Activated CD4-positive, alpha-beta T cell treated with anti-CD3 and anti-CD28 coated beads, Interleukin-2, Interleukin-4, amounts not matched to agents 100 ng/mL and 50 ng/mL, durations not matched to agents 16 hours and 8 hours (primary cell): ENCODE measurements around the gene DTD2.
"Not testable (repeated sequence)": the region's sequence is repeated elsewhere in the genome, so short reads cannot be mapped to it uniquely, and the experiment has no call there.

Experiments
- DNase-seq: peaks from one replicate; pipeline ENCODE4 v3.0.0-alpha.2; 2020; ENCODE audit warnings: low spot score

Gene DTD2

GRCh38 chr14:31456841-31457664 is at the start of gene DTD2:
TSS of gene DTD2 (minus strand) at chr14:31457506. CDS start at chr14:31457393, 113 bp downstream.
- DNase-seq = peak; percentile 93

GRCh38 chr14:31505411-31505810 is 48.1 kb upstream of the DTD2 start:
- no peak for DNase-seq

DNA sequence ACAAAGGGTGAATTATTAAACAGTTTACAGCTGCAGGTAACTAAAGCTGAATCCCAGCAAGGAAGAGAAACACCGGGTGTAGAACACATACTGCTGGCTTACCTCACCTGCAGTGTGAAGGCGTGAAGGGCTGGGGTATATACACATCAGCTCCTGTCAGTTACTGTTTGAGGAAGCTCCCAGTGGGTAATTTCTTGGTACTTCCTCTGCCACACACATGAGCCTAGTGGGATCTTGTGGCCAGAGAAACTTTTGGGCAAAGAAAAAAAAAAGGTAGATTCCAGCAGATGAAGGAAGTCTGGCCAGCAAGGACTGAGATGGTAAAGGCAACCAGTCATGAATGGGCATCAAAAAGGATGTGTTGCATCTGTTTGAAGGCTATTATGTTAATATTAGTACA is 44.6 kb upstream of the DTD2 start:
- no peak for DNase-seq

DNA sequence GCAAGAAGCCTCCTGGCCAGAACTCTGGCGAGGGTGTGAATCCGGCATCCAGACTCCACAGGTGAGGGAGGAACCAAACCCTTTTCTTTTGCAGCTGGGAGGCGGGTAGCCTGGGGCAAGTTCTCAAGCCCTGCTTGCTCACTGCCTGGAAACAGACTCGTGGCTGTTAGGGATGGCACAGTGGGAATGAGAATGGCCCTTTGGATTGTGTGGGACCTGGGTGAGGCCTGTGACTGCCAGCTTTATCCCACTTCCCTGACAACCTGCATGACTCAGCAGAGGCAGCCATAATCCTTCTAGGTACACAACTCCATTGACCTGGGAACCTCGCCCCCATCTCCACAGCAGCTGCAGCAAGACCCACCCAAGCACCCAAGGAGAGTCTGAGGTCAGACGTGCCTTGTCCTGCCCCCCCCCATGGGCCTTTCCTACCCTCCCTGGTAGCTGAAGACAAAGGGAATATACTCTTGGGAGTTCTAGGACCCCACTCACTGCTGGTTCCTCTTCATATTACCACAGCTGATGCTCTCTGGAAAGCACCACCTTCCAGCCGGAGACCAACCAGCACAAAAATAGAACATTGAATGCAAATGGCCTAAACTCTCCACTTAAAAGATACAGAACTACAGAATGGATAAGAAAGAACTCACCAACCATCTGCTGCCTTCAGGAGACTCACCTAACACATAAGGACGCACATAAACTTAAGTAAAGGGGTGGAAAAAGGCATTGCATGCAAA is 35.6 kb upstream of the DTD2 start:
- no peak for DNase-seq

- DNase-seq = no peak
These were observed 32.4 kb upstream of the DTD2 start for GRCh38 chr14:31489691-31490090.

DNA sequence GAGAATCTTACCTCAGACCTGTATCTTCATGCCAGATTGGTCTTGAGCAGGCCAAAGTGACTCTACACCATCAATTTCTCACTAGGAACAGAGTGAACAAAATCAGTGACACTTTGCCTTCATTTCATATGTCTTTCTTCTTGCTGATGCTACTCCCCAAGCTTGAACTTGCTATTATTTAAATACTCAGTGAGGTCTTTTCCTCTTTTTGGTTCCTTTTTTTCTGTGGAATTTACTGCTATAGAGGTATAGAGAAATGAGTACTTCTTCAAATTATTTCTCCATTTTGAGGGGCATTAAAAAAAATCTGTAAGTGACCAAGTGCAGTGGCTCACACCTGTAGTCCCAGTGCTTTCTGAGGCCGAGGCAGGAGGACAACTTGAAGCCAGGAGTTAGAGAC is 30.6 kb upstream of the DTD2 start, which contains the start of gene GPR33:
Gene GPR33 (minus strand): TSS at position 154 of the 400 bp plus-strand sequence. CDS start 4,074 bp downstream, outside the sequence.
- DNase-seq = no peak

DNA sequence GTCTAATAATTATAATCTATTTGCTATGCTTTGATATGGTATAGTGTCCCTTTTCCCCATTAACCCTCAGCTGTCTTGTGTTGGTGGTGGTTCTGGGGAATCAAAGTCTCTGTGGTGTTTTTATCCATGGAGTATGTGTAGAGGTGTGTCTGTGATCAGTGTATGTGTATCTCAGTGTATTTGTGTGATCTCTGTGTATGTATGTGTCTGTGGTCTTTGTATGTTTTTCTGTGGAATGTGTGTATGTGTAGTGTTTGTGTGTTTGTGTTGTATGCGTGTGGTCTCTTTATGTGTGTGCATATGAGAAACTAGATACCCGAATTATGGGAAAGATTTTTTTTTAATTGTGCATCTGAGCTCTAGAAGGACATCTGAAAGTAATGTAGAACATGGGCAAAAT is 29.5 kb upstream of the DTD2 start:
- no peak for DNase-seq

- DNase-seq = no peak
These were observed 27.4 kb upstream of the DTD2 start for GRCh38 chr14:31484754-31485153.

GRCh38 chr14:31480156-31480555 is 22.9 kb upstream of the DTD2 start:
- no peak for DNase-seq

DNA sequence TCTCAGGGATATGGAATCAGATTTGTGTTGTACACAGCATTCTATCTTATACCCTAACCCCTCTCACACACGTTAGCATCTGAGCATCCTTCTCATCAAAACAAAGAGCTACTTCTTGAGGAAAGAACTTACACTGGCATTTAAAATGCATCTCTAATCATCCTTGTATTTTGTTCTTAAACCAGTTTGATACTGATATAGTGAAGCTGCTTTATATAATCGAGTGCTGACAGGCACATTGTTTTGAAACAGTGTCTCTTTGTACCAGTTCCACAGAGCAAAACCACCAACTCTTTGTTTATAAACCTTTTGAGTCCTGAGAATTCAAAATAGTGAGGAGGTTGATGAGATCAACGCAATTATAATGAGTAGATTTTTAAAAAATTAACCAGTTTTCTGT is 21.7 kb upstream of the DTD2 start:
- DNase-seq = no peak

DNA sequence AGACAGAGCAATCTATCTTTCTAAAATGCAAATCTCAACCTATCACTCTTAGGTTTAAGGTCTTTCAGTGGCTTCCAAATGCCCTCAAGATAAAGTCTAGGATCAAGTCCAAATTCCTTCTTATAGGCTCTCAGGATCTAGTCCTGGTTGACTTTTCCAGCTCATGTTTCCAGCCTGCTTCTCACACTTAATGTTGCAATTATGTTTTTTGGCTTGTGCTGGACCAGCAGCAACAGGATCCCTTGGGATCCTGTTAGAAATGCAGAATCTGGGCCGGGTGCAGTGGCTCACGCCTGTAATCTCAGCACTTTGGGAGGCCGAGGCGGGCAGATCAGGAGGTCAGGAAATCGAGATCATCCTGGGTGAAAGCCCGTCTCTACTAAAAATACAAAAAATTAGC is 19.9 kb upstream of the DTD2 start:
- DNase-seq = no peak

DNA sequence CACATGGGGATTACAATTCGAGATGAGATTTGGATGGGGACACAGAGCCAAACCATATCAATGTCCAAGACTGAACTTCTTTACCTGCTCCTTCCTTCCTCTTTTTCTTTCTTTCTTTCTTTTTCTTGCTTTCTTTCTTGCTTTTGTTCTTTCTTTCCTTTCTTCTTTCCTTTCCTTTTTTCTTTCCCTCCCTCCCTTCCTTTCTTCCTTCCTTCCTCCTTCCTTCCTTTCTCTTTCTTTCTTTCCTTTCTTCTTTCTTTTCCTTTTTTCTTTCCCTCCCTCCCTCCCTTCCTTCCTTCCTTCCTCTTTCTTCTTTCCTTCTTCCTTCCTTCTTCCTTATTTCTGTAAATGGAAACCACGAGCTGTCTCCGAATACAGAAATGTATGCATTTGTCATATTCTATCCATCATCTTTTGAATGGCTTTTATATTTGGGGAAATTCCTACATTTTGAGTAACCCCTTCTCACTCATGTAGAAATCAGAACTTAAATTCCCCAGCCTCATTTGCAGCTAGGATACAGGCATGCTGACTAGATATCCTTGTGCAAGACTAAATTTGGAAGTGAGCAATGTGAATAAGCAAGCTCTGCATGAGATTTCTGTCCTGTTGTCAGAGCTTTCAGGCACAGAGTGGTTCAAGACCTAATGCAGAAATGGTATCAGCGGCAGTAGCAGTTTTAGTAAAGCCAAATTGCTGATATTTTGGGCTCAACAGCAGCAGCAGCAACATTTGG is 19.0 kb upstream of the DTD2 start:
- no peak for DNase-seq

GRCh38 chr14:31466554-31466953 is 9.2 kb upstream of the DTD2 start:
- DNase-seq = no peak

GRCh38 chr14:31465111-31465510 is 7.8 kb upstream of the DTD2 start:
- DNase-seq = no peak

DNA sequence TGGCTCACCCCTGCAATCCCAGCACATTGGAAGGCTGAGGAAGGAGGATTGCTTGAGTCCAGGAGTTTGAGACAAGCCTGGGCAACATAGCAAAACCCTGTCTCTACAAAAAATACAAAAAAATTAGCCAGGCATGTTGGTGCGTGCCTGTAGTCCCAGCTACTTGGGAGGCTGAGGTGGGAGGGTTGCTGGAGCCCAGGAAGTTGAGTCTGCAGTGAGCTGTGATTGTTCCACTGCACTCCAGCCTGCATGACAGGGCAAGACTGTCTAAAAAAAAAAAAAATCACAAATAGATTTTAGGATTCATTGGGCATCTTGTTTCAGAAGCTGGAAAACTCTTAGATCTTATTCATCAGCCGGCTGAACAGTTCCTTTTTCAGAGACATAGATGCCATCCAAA is 5.1 kb upstream of the DTD2 start:
- DNase-seq = not testable (repeated sequence)

GRCh38 chr14:31461545-31461944 is 4.2 kb upstream of the DTD2 start:
- DNase-seq = no peak

- DNase-seq = no peak
These were observed 656 bp upstream of the DTD2 start for GRCh38 chr14:31457665-31458659.

DNA sequence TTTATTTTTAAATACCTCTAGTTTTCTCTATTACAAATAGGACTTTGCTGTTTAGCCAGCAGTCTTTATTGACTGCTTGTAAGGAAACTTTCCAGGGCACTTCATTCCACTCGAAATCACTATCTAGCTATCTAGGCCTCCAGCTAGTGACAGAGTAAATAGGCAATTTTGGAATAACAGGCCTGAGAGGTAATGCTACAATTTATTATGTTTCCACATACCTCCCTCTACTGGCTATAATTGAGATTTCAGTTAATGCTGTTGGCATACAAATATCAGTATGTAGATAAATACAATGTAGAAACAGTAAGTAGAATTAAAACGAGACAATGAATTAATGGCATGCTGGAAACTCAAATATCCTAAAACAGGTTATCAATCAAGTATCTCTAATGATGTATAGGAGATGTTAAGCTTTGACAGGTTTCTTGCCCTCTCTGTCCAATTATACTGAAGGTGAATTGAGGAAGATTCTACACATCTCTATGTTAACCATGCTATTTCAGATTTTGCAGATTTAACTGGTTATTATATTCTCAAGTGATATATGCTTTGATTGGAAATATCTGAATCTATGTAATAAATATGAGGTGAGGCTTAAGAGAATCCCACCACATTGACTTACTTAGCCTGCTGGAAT is 7.2 kb downstream of the DTD2 start:
- peak; percentile 37 for DNase-seq

DNA sequence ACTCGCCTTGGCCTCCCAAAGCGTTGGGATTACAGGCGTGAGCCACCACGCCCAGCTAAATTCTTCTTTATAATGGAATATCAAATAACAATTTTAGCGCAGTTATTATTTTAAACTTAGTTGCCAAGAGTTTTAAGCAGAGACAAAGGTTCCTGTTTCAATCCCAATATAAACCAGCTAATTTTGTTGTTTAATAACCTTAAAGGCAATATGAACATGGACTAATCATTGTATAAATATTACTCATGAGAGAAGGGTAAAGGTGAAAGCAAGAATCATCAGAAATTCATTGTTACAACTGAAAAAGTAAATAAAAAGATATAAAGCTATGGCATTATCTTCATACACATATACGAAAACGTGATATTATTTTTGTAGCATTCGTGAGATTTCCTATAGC is 8.2 kb downstream of the DTD2 start:
- DNase-seq = no peak

GRCh38 chr14:31445703-31446102 is 11.6 kb downstream of the DTD2 start:
- DNase-seq = no peak

DNA sequence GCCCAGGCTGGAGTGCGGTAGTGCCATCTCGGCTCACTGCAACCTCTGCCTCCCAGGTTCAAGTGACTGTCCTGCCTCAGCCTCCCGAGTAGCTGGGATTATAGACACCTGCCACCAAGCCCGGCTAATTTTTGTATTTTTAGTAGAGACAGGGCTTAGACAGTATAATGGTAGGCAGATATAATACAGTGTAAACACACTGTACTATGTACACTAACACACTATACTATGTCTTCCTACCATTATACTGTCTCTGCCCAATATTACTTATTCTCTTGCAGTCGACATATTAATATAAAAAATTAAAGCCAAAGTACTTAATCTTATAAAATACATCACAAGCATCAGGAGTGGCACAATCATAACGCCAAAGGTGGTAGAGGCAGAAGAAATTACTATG is 15.0 kb downstream of the DTD2 start:
- no peak for DNase-seq
